Lung (tissue), 12 donors: ENCODE data around the gene TCF15. TPM values are rescaled to one million over a fixed set of nuclear protein-coding genes. Genes with fewer than 3 reads are reported as not detected.

Source experiments
- ATAC-seq: fragments of 200-7000 bp; cut with Tn5 transposase; one replicate; pipeline ENCODE4 v1.9.1; 2020; ENCODE audit warnings: moderate number of reproducible peaks; ENCODE audit not compliant: insufficient read depth, low FRiP score
- DNase-seq, 3 donors: peaks; one replicate each; pipeline ENCODE4 v3.0.0-alpha.2; 2013 to 2017
- H3K27ac ChIP-seq, 2 donors: one replicate each; pipeline ENCODE4 v1.5.1; 2013; ENCODE audit warnings: mild to moderate bottlenecking in 2 of 2, moderate library complexity in 2 of 2, control low read depth in 1 of 2, inconsistent platforms in 1 of 2, low read depth in 1 of 2, low read length in 1 of 2
- H3K27me3 ChIP-seq, 3 donors: one replicate each; pipeline ENCODE4 v1.5.1; 2013; ENCODE audit warnings: low read length in 2 of 3; ENCODE audit not compliant: control insufficient read depth in 3 of 3, insufficient read depth in 3 of 3
- H3K36me3 ChIP-seq, 4 donors: one replicate each; pipeline ENCODE4 v1.5.1; 2013; ENCODE audit warnings: low read length in 4 of 4, mild to moderate bottlenecking in 1 of 4, moderate library complexity in 1 of 4; ENCODE audit not compliant: control insufficient read depth in 4 of 4, insufficient read depth in 4 of 4
- H3K4me1 ChIP-seq, 5 donors: one replicate each; pipeline ENCODE4 v1.5.1; 2013; ENCODE audit warnings: low read length in 5 of 5, mild to moderate bottlenecking in 2 of 5, moderate library complexity in 1 of 5; ENCODE audit not compliant: control insufficient read depth in 5 of 5, insufficient read depth in 5 of 5
- H3K4me3 ChIP-seq: one replicate; pipeline ENCODE4 v1.5.1; 2013; ENCODE audit warnings: mild to moderate bottlenecking, control low read depth, moderate library complexity
- H3K9ac ChIP-seq, 2 donors: one replicate each; pipeline ENCODE4 v1.5.1; 2013; ENCODE audit warnings: low read length in 2 of 2, control low read depth in 1 of 2; ENCODE audit not compliant: insufficient read depth in 1 of 2
- H3K9me3 ChIP-seq, 4 donors: one replicate each; pipeline ENCODE4 v1.5.1; 2013; ENCODE audit warnings: low read length in 3 of 4, mild to moderate bottlenecking in 1 of 4, moderate library complexity in 1 of 4; ENCODE audit not compliant: control insufficient read depth in 4 of 4, insufficient read depth in 3 of 4
- CTCF ChIP-seq: IDR thresholded peaks from 2 replicates; pipeline ENCODE4 v1.5.1; 2012; ENCODE audit warnings: mild to moderate bottlenecking; ENCODE audit errors: control extremely low read depth, extremely low read depth
- WGBS, 2 donors: extraction: QIAGEN DNeasy Blood & Tissue Kit; methylation state at CpG; one replicate each; pipeline ENCODE4 v1.1.7; 2013; 5-methylcytosine and 5-hydroxymethylcytosine counted together
- polyA plus RNA-seq, 2 donors: library from polyadenylated mRNA; stranded (reverse); fragments of 200-250 nt; gene quantifications; one replicate each; pipeline ENCODE4 v1.2.1, GENCODE V29; 2013
- total RNA-seq, 2 donors: library from RNA; depleted of rRNA in 1 of 2; stranded (reverse); fragments of >200 nt in 1 of 2; gene quantifications; one replicate each; pipeline ENCODE4 v1.2.1, GENCODE V29; 2014 to 2021
- donor health status: control.
- donor health status: control.
- donor health status: Bipolar disorder and iron deficiency.
- donor health status: healthy.
- donor health status: DM: yes; HTN: yes; CAD: no.

TCF15 gene
- total and polyA plus RNA-seq, 4 donors, result 0.28 to 0.82 (median 0.40) TPM; not detected in 1

- no peak for ATAC-seq
- TF ChIP-seq CTCF, result no peak
- H3K9me3 ChIP-seq, result no peaks in the 10 kb centered on the region
- no peak overlapping the region for H3K4me3 ChIP-seq
- 88 to 93% methylated on average over 7 of the region's 7 CpGs for WGBS, 2 donors
- peaks cover 0 to 6% (median 0%) of the 10 kb centered on the region in 5 donors for H3K4me1 ChIP-seq
- no peak overlapping the region for H3K9ac ChIP-seq
- no peaks in the 10 kb centered on the region for H3K36me3 ChIP-seq
- no peak overlapping the region for H3K27ac ChIP-seq
- DNase-seq, result no peak
- peaks cover 0 to 2% (median 0%) of the 10 kb centered on the region in 3 donors for H3K27me3 ChIP-seq
Measured at GRCh38 chr20:592506-592905, 17.6 kb downstream of the TCF15 start.

GRCh38 chr20:591941-592340 lies 18.2 kb downstream of the TCF15 start:
- H3K36me3 ChIP-seq, result no peaks in the 10 kb centered on the region
- DNase-seq (no peak), ATAC-seq (no peak)
- 86 to 95% methylated on average over 5 of the region's 5 CpGs for WGBS, 2 donors
- no peak for TF ChIP-seq CTCF
- H3K4me1 ChIP-seq, result peaks cover 0 to 6% (median 0%) of the 10 kb centered on the region in 5 donors
- H3K9ac ChIP-seq, result no peak overlapping the region
- peaks cover 0 to 2% (median 0%) of the 10 kb centered on the region in 3 donors for H3K27me3 ChIP-seq
- no peak overlapping the region for H3K4me3 ChIP-seq
- no peaks in the 10 kb centered on the region for H3K9me3 ChIP-seq
- no peak overlapping the region for H3K27ac ChIP-seq

GRCh38 chr20:588932-589672 lies 21.0 kb downstream of the TCF15 start:
- H3K4me1 ChIP-seq, result peaks cover 0 to 6% (median 0%) of the 10 kb centered on the region in 5 donors
- H3K27me3 ChIP-seq, result peaks cover 0 to 8% (median 0%) of the 10 kb centered on the region in 3 donors
- WGBS, 2 donors, result 88 to 93% methylated on average over 10 of the region's 10 CpGs
- no peak for ATAC-seq
- H3K36me3 ChIP-seq, result no peaks in the 10 kb centered on the region
- H3K9ac ChIP-seq, result no peak overlapping the region
- TF ChIP-seq CTCF, result no peak
- no peak overlapping the region for H3K4me3 ChIP-seq
- H3K9me3 ChIP-seq, result no peaks in the 10 kb centered on the region
- no peak for DNase-seq
- H3K27ac ChIP-seq, result peak overlapping the region in 1 of 2 donors; percentile 47

- Histone ChIP-seq H3K27ac (peak overlapping the region in 1 of 2 donors; percentile 47), H3K4me3 (no peak overlapping the region), H3K9me3 (no peaks in the 10 kb centered on the region), H3K27me3 (peaks cover 0 to 8% (median 0%) of the 10 kb centered on the region in 3 donors), H3K4me1 (peaks cover 0 to 6% (median 0%) of the 10 kb centered on the region in 5 donors), H3K36me3 (no peaks in the 10 kb centered on the region), H3K9ac (no peak overlapping the region)
- WGBS, 2 donors, result 43 to 51% methylated on average over 3 of the region's 3 CpGs
- no peak for TF ChIP-seq CTCF
- ATAC-seq (no peak), DNase-seq (no peak)
Measured at GRCh38 chr20:588476-588875, 21.6 kb downstream of the TCF15 start.
